Prostate gland (tissue), 2 donors: Measurements from ENCODE around the gene DNAJC1.

Experiments
- CTCF ChIP-seq, 4 experiments: fragments of 200-600 bp in 2 of 4; fragments of 450-650 bp in 2 of 4; sonication (generic) in 2 of 4; IDR thresholded peaks; 1 replicate in 3 of 4; 2 replicates in 1 of 4; pipeline ENCODE4 v1.5.1; 2016 to 2019; ENCODE audit warnings: antibody characterized with exemption in 4 of 4, mild to moderate bottlenecking in 2 of 4, moderate library complexity in 2 of 4
- POLR2A ChIP-seq: fragments of 450-650 bp; IDR thresholded peaks from one replicate; pipeline ENCODE4 v1.6.1; 2016; ENCODE audit warnings: antibody characterized with exemption, mild to moderate bottlenecking

GRCh38 chr10:21712975-21713374, 290.6 kb downstream of the DNAJC1 start:
- no peak for TF ChIP-seq POLR2A
- no peak for TF ChIP-seq CTCF (IDR thresholded peaks at IDR 0.05)
